Endodermal cell (in vitro differentiated cells): Measurements from ENCODE around the gene KCNMA1. TPM values are rescaled to one million over a fixed set of nuclear protein-coding genes. Genes with fewer than 3 reads are reported as not detected.

Experiments
- DNase-seq: peaks from one replicate; pipeline ENCODE4 v3.0.0-alpha.2; 2017
- H3K27ac ChIP-seq: 2 replicates; pipeline ENCODE4 v1.5.1; 2013; ENCODE audit warnings: mild to moderate bottlenecking, low read depth, low read length, moderate library complexity
- H3K27me3 ChIP-seq: 2 replicates; pipeline ENCODE4 v1.6.1; 2013; ENCODE audit warnings: mild to moderate bottlenecking, low read length, moderate library complexity; ENCODE audit not compliant: insufficient read depth, control insufficient read depth, poor library complexity, severe bottlenecking
- H3K36me3 ChIP-seq: 2 replicates; pipeline ENCODE4 v1.7.0; 2013; ENCODE audit warnings: mild to moderate bottlenecking, low read length, moderate library complexity; ENCODE audit not compliant: control insufficient read depth, insufficient read depth
- H3K4me1 ChIP-seq: one replicate; pipeline ENCODE4 v1.7.0; 2013; ENCODE audit warnings: low read length; ENCODE audit not compliant: control insufficient read depth, insufficient read depth
- H3K4me3 ChIP-seq: 2 replicates; pipeline ENCODE4 v1.5.1; 2013; ENCODE audit warnings: mild to moderate bottlenecking, low read length, moderate library complexity
- H3K9ac ChIP-seq: 2 replicates; pipeline ENCODE4 v1.6.1; 2013; ENCODE audit warnings: mild to moderate bottlenecking, low read length, moderate library complexity; ENCODE audit not compliant: poor library complexity, severe bottlenecking; ENCODE audit errors: extremely low read depth
- H3K9me3 ChIP-seq: 2 replicates; pipeline ENCODE4 v1.6.1; 2013; ENCODE audit warnings: mild to moderate bottlenecking, low read length, moderate library complexity; ENCODE audit not compliant: control insufficient read depth
- H3K27ac Mint-ChIP-seq: 2 replicates; pipeline ENCODE4 v1.8.0; 2020; ENCODE audit warnings: mixed read lengths
- H3K27me3 Mint-ChIP-seq: 2 replicates; pipeline ENCODE4 v1.8.0; 2021; ENCODE audit warnings: mild to moderate bottlenecking, mixed read lengths; ENCODE audit not compliant: insufficient read depth
- H3K36me3 Mint-ChIP-seq: 2 replicates; pipeline ENCODE4 v1.8.0; 2020; ENCODE audit warnings: low read depth, mixed read lengths
- H3K4me1 Mint-ChIP-seq: 2 replicates; pipeline ENCODE4 v1.8.0; 2020; ENCODE audit warnings: mixed read lengths
- H3K4me3 Mint-ChIP-seq: 2 replicates; pipeline ENCODE4 v1.8.0; 2020; ENCODE audit warnings: mild to moderate bottlenecking, moderate library complexity, mixed read lengths
- H3K9me3 Mint-ChIP-seq: 2 replicates; pipeline ENCODE4 v1.8.0; 2020; ENCODE audit warnings: mild to moderate bottlenecking, mixed read lengths
- WGBS, 2 experiments: methylation state at CpG; one replicate each; pipeline versions ENCODE4 v1.1.5 to v1.1.7; 2013; ENCODE audit warnings: missing lambda C conversion rate in 2 of 2, mixed read lengths in 1 of 2; ENCODE audit not compliant: insufficient coverage in 1 of 2, insufficient read length in 1 of 2; 5-methylcytosine and 5-hydroxymethylcytosine counted together
- total RNA-seq, 2 donors: library from RNA; stranded (reverse); fragmentation: NEBNext Ultra II Directional in 1 of 2; extraction: Animal tissue kit (Norgen Biotek cat#: 25700) in 1 of 2; gene quantifications; 2 replicates in 1 of 2; 3 replicates in 1 of 2; pipeline ENCODE4 v1.2.1, GENCODE V29; 2021
- TF ChIP-seq, protein P1 (sequence below): fragments of 200-600 bp; sonication (generic); conservative IDR thresholded peaks from 2 replicates; pipeline ENCODE4 v1.5.0; 2021; ENCODE audit warnings: antibody characterized with exemption, mild to moderate bottlenecking

The KCNMA1 gene
- total RNA-seq, 2 donors from 2014 or later = 0.55 to 1.3 TPM

DNA sequence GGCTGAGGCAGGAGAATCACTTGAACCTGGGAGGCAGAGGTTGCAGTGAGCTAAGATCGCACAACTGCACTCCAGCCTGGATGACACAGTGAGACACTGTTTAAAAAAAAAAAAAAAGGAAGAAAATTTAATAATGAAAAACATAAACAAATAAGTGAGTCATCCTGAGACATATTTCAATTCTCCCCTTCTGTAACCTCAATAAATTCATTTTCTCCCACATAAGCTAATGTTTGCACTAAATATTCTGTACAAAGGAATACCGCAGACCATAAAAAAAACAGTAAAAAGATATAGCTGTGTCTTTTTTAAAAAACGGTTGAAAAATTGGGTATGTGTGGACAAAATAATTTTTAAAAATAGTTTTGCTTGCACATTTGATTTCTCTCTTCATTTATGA, 654.0 kb downstream of the KCNMA1 start:
- WGBS, 2 experiments = 83 to 90% methylated on average over 2 to 3 of the region's 3 CpGs
- no peak for DNase-seq
- no peaks in the 10 kb centered on the region for H3K27me3 ChIP-seq
- H3K9me3 ChIP-seq = no peaks in the 10 kb centered on the region
- H3K27ac ChIP-seq = no peak overlapping the region
- Mint-ChIP-seq H3K4me3 (no peak overlapping the region), H3K27me3 (no peaks in the 10 kb centered on the region), H3K9me3 (no peaks in the 10 kb centered on the region), H3K27ac (no peak overlapping the region), H3K36me3 (no peaks in the 10 kb centered on the region), H3K4me1 (no peaks in the 10 kb centered on the region)
- no peak overlapping the region for H3K4me3 ChIP-seq
- no peaks in the 10 kb centered on the region for H3K36me3 ChIP-seq
- H3K9ac ChIP-seq = no peak overlapping the region
- TF ChIP-seq, protein P1, sequence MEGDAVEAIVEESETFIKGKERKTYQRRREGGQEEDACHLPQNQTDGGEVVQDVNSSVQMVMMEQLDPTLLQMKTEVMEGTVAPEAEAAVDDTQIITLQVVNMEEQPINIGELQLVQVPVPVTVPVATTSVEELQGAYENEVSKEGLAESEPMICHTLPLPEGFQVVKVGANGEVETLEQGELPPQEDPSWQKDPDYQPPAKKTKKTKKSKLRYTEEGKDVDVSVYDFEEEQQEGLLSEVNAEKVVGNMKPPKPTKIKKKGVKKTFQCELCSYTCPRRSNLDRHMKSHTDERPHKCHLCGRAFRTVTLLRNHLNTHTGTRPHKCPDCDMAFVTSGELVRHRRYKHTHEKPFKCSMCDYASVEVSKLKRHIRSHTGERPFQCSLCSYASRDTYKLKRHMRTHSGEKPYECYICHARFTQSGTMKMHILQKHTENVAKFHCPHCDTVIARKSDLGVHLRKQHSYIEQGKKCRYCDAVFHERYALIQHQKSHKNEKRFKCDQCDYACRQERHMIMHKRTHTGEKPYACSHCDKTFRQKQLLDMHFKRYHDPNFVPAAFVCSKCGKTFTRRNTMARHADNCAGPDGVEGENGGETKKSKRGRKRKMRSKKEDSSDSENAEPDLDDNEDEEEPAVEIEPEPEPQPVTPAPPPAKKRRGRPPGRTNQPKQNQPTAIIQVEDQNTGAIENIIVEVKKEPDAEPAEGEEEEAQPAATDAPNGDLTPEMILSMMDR = no peak
- no peaks in the 10 kb centered on the region for H3K4me1 ChIP-seq

DNA sequence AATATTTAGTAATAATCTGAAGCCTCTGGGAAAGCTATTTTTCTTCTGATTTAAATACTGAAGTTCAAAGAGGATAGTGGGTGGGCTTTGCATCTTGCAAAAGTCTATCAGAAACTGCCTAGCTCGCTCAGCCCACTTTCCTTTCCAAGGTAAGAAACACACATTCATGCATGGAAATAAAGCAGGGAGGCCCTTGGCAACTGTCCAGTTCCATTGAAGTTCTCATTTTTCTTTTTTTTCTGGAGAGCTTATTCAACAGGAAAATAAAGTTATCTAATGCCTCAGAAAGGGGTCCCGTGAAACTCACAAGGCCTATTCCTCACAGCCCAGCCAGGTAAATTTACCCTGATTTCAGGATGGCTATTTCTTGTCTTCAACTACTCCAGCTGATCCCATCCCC, 654.9 kb downstream of the KCNMA1 start:
- H3K4me3 ChIP-seq = no peak overlapping the region
- H3K4me1 Mint-ChIP-seq = no peaks in the 10 kb centered on the region
- no peak for DNase-seq
- no peak overlapping the region for H3K9ac ChIP-seq
- H3K9me3 Mint-ChIP-seq = no peaks in the 10 kb centered on the region
- 90 to 100% methylated on average over 2 of the region's 2 CpGs for WGBS, 2 experiments
- no peaks in the 10 kb centered on the region for H3K9me3 ChIP-seq
- H3K4me3 Mint-ChIP-seq = no peak overlapping the region
- H3K27me3 ChIP-seq = no peaks in the 10 kb centered on the region
- H3K27me3 Mint-ChIP-seq = no peaks in the 10 kb centered on the region
- no peaks in the 10 kb centered on the region for H3K36me3 Mint-ChIP-seq
- TF ChIP-seq, protein P1 = no peak
- no peak overlapping the region for H3K27ac Mint-ChIP-seq
- no peaks in the 10 kb centered on the region for H3K4me1 ChIP-seq
- no peak overlapping the region for H3K27ac ChIP-seq
- H3K36me3 ChIP-seq = no peaks in the 10 kb centered on the region

DNA sequence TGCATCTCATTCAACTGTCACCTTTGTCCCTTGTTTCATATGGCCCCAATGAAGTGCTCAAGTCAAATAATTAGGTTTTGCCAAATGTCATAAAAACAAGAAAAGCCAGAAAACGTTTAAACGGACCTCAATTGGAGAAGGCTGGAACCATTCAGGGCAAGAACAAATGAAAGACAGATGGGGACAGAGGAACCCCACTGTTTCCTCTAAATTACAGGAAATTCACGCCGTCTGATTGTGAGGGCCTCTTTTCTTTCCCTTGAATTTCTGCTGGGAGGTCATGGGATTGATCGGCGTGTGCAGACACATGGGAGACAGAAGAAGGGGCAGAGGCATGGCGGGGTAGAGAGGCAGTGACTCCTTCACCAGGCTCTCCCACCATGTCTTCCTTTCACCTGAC, 656.4 kb downstream of the KCNMA1 start:
- Mint-ChIP-seq H3K27me3 (no peaks in the 10 kb centered on the region), H3K27ac (no peak overlapping the region)
- WGBS, 2 experiments = 63 to 81% methylated on average over 4 to 7 of the region's 7 CpGs

More for the DNA sequence above, 656.4 kb downstream of the KCNMA1 start:
- Histone ChIP-seq H3K27me3 (no peaks in the 10 kb centered on the region), H3K36me3 (no peaks in the 10 kb centered on the region), H3K9me3 (no peaks in the 10 kb centered on the region), H3K27ac (no peak overlapping the region), H3K9ac (no peak overlapping the region), H3K4me3 (no peak overlapping the region), H3K4me1 (no peaks in the 10 kb centered on the region)
- Mint-ChIP-seq H3K4me3 (no peak overlapping the region), H3K36me3 (no peaks in the 10 kb centered on the region), H3K9me3 (no peaks in the 10 kb centered on the region), H3K4me1 (no peaks in the 10 kb centered on the region)
- no peak for DNase-seq
- TF ChIP-seq, protein P1 = no peak
